OCI-LY3 (cell line): Measurements from ENCODE around the gene RPH3AL.
"Not testable (repeated sequence)": the region's sequence is repeated elsewhere in the genome, so short reads cannot be mapped to it uniquely, and the experiment has no call there.

Experiments
- H2AFZ ChIP-seq: fragments of 200-600, 300-600 bp; shearing (Covaris generic); 2 replicates; pipeline ENCODE4 v1.6.0; 2014; ENCODE audit warnings: antibody characterized with exemption, low read depth, low read length
- H3K27ac ChIP-seq: fragments of 200-600, 300-600 bp; sonication (generic); 2 replicates; pipeline ENCODE4 v1.5.1; 2014; ENCODE audit warnings: mild to moderate bottlenecking, low read length, moderate library complexity, mixed read lengths
- H3K27me3 ChIP-seq: fragments of 200-600, 300-600 bp; sonication (generic); 2 replicates; pipeline ENCODE4 v1.6.1; 2014; ENCODE audit warnings: low read depth, low read length, mixed read lengths
- H3K36me3 ChIP-seq: fragments of 200-600, 300-600 bp; sonication (generic); replicated peaks from 2 replicates; pipeline ENCODE3; 2014; ENCODE audit warnings: low read depth, low read length, mixed read lengths
- H3K4me1 ChIP-seq: fragments of 300-600, 200-600 bp; sonication (generic); 2 replicates; pipeline ENCODE4 v1.6.1; 2014; ENCODE audit warnings: low read length, mixed read lengths
- H3K4me2 ChIP-seq: fragments of 200-600, 300-600 bp; sonication (generic); 2 replicates; pipeline ENCODE4 v1.6.1; 2014; ENCODE audit warnings: low read length, mixed read lengths
- H3K4me3 ChIP-seq: fragments of 300-600, 200-600 bp; sonication (generic); 2 replicates; pipeline ENCODE4 v1.5.1; 2014; ENCODE audit warnings: antibody characterized with exemption, mild to moderate bottlenecking, low read length, moderate library complexity
- H3K79me2 ChIP-seq: fragments of 300-600, 200-600 bp; shearing (Covaris generic); 2 replicates; pipeline ENCODE4 v1.6.1; 2014; ENCODE audit warnings: mild to moderate bottlenecking, low read length, mixed read lengths
- H3K9ac ChIP-seq: fragments of 300-600, 200-600 bp; shearing (Covaris generic); 2 replicates; pipeline ENCODE4 v1.6.0; 2014; ENCODE audit warnings: mild to moderate bottlenecking, low read length, moderate library complexity
- H3K9me3 ChIP-seq: fragments of 200-600, 300-600 bp; shearing (Covaris generic); 2 replicates; pipeline ENCODE4 v1.6.1; 2014; ENCODE audit warnings: low read length, mixed read lengths; ENCODE audit not compliant: insufficient read depth
- H4K20me1 ChIP-seq: fragments of 200-600, 300-600 bp; sonication (generic); 2 replicates; pipeline ENCODE4 v1.6.1; 2016; ENCODE audit warnings: low read length, mixed read lengths; ENCODE audit not compliant: insufficient read depth
- CTCF ChIP-seq: fragments of 200-600, 300-600 bp; sonication (generic); IDR thresholded peaks from 2 replicates; pipeline ENCODE4 v1.5.1; 2014; ENCODE audit warnings: antibody characterized with exemption, low read length, low read depth
- EZH2phosphoT487 ChIP-seq: fragments of 200-600 bp; shearing (Covaris generic); IDR thresholded peaks from 2 replicates; pipeline ENCODE4 v1.6.1; 2018; ENCODE audit warnings: antibody characterized with exemption, mixed run types, low read depth

The RPH3AL gene

GRCh38 chr17:171871-172270 is 180.7 kb downstream of the RPH3AL start:
- H3K79me2 ChIP-seq = no peaks in the 10 kb centered on the region

GRCh38 chr17:170130-170670 is 182.4 kb downstream of the RPH3AL start:
- TF ChIP-seq EZH2phosphoT487 (no peak), CTCF (no peak)
- Histone ChIP-seq H3K4me2 (no peak overlapping the region), H3K9ac (no peak overlapping the region), H3K27ac (no peak overlapping the region), H3K27me3 (no peaks in the 10 kb centered on the region), H3K4me1 (peaks cover 7% of the 10 kb centered on the region; the same call in 1 of the 2 replicates), H4K20me1 (no peaks in the 10 kb centered on the region), H3K36me3 (no peaks in the 10 kb centered on the region), H2AFZ (no peak overlapping the region), H3K4me3 (no peak overlapping the region), H3K9me3 (no peaks in the 10 kb centered on the region), H3K79me2 (no peaks in the 10 kb centered on the region)

More at GRCh38 chr17:171871-172270, 180.7 kb downstream of the RPH3AL start:
- Histone ChIP-seq H3K27me3 (no peaks in the 10 kb centered on the region), H3K4me2 (no peak overlapping the region), H3K4me1 (peaks cover 7% of the 10 kb centered on the region; the same call in 1 of the 2 replicates), H3K4me3 (no peak overlapping the region), H4K20me1 (no peaks in the 10 kb centered on the region), H3K9me3 (no peaks in the 10 kb centered on the region), H2AFZ (no peak overlapping the region), H3K27ac (no peak overlapping the region), H3K9ac (no peak overlapping the region), H3K36me3 (no peaks in the 10 kb centered on the region)
- TF ChIP-seq EZH2phosphoT487 = no peak
- TF ChIP-seq CTCF = no peak

- H3K9me3 ChIP-seq, H3K27me3 ChIP-seq, H3K36me3 ChIP-seq, H3K27ac ChIP-seq, H3K4me3 ChIP-seq, H3K4me2 ChIP-seq, H2AFZ ChIP-seq, H3K9ac ChIP-seq, H3K79me2 ChIP-seq, H4K20me1 ChIP-seq: not testable (repeated sequence)
- H3K4me1 ChIP-seq = peaks cover 16% of the 10 kb centered on the region
Observed at GRCh38 chr17:168614-169013, 184.0 kb downstream of the RPH3AL start.

- Histone ChIP-seq H4K20me1 (no peaks in the 10 kb centered on the region), H3K4me1 (peaks cover 32% of the 10 kb centered on the region), H2AFZ (no peak overlapping the region), H3K79me2 (no peaks in the 10 kb centered on the region), H3K27me3 (no peaks in the 10 kb centered on the region), H3K36me3 (no peaks in the 10 kb centered on the region), H3K4me3 (no peak overlapping the region), H3K9me3 (no peaks in the 10 kb centered on the region), H3K4me2 (no peak overlapping the region), H3K9ac (no peak overlapping the region), H3K27ac (no peak overlapping the region)
- TF ChIP-seq CTCF (no peak), EZH2phosphoT487 (no peak)
Observed at GRCh38 chr17:165939-166338, 186.7 kb downstream of the RPH3AL start.
